ENCODE results near the gene CCDC184.
"Not testable (repeated sequence)": the region's sequence is repeated elsewhere in the genome, so short reads cannot be mapped to it uniquely, and the experiment has no call there.

The CCDC184 gene

DNA sequence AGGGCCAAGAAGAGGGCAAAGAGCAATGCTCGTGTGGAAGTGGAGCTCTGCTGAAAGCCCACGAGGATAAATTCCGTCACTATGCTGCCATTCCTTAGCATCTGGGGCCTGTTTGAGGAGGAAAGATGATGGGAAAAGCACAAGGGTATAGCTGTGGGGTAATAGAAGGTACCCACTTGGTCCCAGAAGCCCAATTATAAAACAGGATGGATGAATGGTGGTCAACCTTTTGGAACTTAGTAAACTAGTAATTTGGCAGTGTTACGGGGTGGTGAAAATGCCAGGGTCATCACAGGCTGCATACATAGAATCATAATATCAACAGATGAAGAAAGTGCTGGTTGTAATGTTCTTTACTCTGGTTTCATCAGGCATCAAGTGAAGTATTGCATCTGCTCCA lies 19.7 kb downstream of the CCDC184 start, which contains the start of gene OR10AD1:
TSS of gene OR10AD1 (minus strand) at position 101 of the 400 bp plus-strand sequence. CDS start at position 101, 0 bp downstream.
- DNase-seq (ENCODE audit: low read depth in 2 of 2): no peak

GRCh38 chr12:48209495-48209894 lies 26.1 kb downstream of the CCDC184 start:
- not testable (repeated sequence) for DNase-seq (ENCODE audit: low read depth in 2 of 2)

DNA sequence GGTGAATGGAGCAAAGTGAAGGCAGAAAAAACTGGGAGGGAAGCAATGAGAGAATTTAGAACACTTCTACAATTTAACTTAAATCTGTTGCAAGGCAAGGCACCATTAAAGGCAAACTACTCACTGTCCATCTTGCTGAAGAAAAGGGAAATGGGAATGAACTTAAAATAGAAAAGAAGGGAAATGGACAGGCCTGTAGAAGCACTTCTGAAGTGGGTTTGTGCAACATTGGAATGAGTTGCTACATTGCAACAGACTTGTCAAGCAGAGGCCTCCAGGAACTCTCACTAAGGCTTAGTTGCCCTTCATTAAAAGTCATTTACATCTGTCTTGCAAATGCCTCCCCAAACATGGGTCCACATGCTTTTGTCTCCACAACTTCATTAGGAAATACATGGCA lies 33.3 kb downstream of the CCDC184 start:
- DNase-seq (ENCODE audit: low read depth in 2 of 2): no peak

- no peak for DNase-seq (ENCODE audit: low read depth in 2 of 2)
Observed at GRCh38 chr12:48219631-48220030, 36.2 kb downstream of the CCDC184 start.

DNA sequence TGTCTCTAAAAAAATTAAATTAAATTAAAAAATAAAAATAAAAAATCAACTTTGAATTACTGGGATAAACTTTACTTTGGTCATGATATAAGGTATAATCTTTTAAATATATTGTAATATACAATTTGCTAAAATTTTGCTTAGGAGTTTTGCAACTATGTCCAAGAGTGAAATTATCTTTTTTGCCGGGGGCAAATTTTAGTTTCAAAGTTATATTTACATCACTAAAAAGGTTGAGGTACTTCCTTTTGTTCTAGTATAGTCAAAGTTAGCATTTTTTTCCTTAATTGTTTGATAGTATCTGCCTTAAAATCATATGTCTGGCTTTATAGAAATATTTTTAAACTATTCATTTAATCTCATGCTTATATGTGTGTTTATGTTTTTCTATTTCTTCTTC lies 37.3 kb downstream of the CCDC184 start:
- DNase-seq (ENCODE audit: low read depth in 2 of 2): no peak

GRCh38 chr12:48221645-48222044 lies 38.2 kb downstream of the CCDC184 start:
- no peak for DNase-seq (ENCODE audit: low read depth in 2 of 2)

- DNase-seq (ENCODE audit: low read depth in 2 of 2): not testable (repeated sequence)
Observed at GRCh38 chr12:48224533-48224932, 41.1 kb downstream of the CCDC184 start.

- not testable (repeated sequence) for DNase-seq (ENCODE audit: low read depth in 2 of 2)
Observed at GRCh38 chr12:48231169-48231958, 47.9 kb downstream of the CCDC184 start.
